DMS153 treated with DMSO at 0.1 percent for 48 hours (cell line): ENCODE measurements around the gene LAMC2.

ENCODE experiments used
- DNase-seq: peaks from one replicate; lab custom pipeline; 2025; ENCODE audit not compliant: unreplicated experiment; lab: John Stamatoyannopoulos, UW

Gene LAMC2

DNA sequence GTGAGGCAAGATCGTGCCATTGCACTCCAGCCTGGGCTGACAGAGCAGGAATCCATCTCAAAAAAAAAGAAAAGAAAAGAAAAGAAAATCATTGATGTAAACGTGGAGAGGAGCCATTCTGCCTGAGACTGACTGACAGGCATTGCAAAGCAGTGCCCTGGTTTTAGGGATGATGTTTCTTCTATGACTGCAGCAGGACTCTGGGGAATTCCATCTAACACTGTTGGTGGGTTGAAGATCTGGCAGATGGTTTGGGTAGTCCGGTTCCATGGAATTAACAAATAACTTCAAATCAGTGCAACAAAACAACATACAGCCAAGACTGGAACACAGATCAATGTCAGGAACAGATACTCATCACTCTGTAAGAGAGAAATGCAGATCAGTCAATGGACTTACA lies 17.8 kb upstream of the LAMC2 start:
- DNase-seq, result no peak

DNA sequence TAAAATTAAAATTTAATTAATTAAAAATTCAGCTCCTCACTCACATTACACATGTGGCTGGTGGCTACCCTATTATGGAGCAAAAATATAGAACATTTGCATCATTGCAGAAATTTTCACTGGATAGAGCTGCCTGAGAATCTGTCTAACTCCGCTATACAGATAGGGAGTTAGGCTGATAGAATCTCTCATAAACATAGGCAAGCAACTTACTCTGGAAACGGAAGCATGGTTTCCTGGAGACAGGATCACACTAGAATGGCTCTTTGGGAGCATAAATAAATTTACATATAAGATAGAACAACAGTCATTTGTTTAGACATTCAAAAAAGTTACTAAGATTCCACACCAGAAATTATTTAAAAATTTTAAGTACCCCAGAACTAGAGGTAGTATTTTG lies 12.2 kb upstream of the LAMC2 start:
- DNase-seq, result no peak

DNA sequence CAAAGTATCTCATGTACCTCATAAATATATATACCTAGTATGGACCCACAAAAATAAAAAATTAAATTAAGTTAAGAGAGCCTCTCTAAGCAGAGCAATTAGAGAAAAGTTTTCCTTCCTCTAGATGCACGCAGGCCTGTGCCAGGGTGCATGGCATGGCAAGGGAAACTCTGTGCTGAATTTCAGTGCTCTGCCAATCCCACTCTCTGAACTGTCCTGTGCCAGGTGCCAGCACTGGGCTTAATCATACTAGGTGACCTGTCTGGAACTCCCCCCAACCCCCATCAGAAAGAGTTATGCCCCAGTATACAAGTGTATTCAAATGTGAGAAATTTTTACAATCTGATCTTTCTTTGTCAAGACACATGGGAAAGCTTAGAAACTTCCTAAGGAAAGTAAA lies 10.4 kb upstream of the LAMC2 start:
- DNase-seq, result no peak

DNA sequence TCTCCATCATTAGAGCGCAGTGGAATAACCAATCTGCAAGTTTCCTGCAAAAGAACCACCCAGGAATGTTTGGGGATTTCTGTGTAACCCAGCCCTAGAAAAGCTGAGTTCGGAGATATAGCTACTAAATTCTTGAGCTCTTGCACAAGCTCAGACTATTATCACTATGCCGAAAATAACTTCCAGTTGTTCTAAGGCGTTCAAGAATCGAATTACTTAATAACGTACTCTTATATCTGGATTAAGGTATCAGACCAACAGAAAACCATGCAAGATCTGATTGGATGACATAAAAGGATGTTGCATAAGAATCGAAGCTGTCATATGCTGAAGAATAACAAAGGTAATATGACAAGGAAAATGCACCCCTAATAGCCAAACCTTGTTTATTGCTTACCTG lies 7.5 kb upstream of the LAMC2 start:
- no peak for DNase-seq

DNA sequence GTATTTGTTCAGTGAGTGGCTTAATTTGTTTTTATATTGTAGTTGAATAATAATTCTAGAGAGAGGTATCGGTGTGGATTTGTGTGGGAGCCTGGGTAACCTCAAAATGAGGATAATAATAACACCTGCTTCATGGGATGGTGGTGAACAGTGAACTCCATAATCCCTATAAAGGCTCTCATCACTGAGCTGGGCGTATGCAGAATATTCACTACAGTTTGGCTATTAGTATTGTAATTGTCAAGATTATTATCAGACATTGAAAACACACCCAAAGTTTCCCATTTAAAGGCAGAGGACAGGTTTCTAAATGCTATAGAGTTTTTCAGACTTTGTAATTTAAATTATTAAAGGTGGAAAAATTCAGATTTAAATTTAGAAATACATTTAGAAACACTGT lies 7.0 kb upstream of the LAMC2 start:
- DNase-seq, result no peak

DNA sequence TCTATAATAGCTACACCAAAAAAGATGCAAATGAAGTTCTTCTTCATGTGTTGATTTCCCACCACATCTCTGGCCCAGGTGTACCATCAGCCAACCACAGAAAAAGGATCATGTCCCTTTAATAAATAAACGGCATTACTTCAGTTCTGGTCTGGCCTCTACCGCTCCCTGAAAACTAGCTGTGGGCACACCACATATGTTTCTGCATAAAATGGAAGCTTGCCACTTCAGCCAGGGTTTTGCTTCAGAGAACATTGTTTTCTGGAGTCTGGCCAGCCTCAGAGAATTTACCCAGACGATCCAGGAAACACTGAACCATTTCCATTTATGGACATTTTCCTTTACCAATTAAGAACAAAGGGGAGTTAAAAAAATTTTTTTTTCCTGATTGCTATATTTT lies 5.8 kb upstream of the LAMC2 start:
- DNase-seq, result peak; percentile 43

DNA sequence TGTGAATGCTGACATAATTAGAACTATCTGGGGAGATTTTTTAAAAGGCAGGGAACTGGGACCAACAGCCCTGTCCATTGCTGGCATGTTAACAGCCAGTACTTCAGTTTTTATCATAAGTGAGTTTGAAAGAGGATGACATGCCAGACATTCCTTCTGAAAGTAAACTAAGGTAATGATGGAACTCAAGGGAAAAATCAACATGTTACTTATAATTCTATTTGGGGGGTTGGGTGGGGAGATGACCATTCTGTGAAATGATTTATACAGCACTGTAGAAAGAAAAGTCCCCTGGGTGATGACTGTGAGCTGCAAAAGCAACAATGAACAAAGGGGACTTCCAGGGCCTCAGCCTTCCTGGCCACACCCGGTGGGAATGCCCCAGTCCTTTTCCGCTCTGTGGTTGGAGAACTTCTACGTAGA lies 5.4 kb upstream of the LAMC2 start:
- peak; percentile 12 for DNase-seq

DNA sequence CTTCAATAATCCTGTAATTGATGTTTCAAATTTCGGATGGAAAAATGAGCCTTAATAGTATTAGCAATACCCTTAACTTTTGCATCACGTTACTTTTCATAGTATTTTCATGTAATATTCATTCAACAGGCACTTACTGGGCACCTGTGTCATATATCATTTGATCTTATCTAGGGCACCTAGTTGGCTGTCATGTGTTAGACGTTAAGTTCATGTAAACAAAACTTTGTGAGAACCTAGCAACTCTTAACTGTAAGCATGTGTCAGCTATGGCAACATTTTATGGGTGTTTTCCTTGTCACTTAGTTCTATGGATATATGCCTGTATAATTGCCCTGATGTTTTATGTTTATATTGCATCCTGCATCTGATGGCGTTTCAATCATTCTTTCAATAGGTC lies 777 bp downstream of the LAMC2 start:
- no peak for DNase-seq

DNA sequence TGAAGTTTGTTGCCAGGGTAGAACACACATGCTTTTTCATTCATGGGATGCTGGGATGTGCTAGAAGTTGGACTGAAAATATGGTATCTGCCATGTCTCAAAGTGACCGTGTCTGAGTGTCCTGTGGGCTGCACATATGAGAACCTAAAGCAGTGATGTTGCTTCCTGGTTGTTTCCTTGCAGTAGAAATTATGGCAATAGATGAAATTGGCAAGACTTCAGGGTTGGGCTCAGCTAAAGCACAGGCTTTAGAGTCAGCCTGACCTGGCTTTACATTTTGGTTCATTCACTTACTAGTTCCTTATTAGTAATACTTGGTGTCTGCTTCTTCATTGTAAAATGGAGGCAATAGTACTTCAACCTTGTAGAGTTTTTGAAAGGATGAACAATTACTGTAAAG lies 2.2 kb downstream of the LAMC2 start:
- DNase-seq, result no peak

DNA sequence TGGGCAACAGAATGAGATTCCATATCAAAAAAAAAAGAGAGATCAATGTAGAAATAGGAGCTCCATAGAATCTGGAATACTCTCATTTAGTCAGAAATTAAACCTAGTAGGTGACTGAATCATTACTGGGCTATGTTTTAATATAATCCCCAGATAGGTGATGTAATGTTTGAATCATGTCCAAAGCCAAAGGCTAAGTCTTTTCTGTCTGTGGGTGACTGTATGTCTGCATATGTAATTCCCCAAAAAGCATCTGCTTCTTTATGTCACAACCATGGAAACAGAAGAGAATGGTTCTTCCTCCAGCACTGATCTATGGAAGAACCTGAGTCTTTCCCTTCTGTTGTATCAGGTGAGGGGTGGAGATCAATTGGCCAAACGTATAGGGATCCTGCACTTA lies 5.8 kb downstream of the LAMC2 start:
- no peak for DNase-seq

DNA sequence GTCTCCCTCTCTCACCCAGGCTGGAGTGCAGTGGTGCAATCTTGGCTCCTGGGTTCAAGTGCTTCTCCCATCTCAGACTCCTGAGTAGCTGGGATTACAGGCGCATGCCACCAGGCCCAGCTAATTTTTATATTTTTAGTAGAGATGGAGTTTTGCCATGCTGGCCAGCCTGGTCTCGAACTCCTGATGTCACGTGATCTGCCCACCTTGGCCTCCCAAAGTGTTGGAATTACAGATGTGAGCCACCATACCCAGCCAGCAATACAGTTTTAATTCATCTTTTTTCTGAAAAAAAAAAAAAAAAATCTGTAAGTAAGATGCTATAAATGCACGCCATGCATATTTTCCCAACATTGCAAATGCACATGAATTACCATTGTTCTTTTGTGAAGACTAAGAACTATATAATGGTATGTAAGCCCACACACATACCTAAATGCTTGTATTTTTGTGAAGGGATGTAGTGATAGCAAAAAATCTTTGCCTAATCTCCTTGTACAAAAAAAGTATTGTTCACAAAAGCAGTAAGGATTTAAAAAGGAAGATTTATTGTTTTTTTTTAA lies 8.0 kb downstream of the LAMC2 start:
- no peak for DNase-seq

DNA sequence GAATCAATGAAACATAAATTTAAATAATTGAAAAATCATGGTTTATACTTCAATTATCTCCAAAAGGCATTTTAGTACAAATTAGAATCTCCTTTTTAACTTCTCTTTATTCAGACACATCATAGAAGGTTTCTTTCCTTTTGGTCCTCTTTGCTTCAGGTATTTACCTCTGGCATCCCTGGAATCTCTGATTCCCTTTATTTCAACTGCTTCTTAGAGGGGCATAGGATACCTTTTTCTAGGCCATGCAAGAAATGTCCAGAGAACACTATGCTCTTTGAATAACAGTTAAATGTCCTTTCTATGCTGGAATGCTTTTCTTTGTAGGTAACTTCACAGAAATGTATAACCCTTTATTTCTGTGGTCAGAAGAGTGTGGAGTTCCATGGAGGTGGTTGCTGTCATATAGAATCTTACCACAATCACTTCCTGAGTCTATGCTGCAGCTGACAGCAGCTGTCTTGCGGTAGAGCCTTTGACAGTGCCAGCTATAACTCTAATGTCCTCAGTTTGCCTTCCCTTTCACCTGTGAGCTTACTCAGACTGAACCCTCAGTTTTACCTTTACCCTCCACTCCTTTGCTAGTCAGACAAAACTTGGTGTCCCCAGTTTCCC lies 8.6 kb downstream of the LAMC2 start:
- no peak for DNase-seq

DNA sequence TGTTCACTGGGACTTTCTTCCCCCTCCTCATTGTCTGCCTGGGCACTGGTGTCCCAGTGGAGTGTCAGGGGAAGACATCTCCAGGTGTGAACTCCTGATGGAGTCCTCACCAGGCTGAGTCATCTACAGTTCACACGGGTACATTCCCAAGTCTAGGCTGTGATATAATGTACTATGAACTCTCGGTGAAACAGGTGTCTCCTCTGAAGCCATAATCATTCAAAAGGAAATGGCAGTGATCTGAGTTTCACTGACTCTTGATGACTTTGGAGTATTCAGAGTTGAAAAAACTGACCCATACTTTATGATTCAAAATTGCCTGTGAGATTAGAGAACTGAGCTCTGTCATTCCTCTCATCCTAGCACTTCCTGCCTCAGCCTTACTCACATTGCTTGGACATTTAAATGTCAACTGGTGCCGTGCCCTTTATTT lies 9.1 kb downstream of the LAMC2 start:
- DNase-seq, result no peak

DNA sequence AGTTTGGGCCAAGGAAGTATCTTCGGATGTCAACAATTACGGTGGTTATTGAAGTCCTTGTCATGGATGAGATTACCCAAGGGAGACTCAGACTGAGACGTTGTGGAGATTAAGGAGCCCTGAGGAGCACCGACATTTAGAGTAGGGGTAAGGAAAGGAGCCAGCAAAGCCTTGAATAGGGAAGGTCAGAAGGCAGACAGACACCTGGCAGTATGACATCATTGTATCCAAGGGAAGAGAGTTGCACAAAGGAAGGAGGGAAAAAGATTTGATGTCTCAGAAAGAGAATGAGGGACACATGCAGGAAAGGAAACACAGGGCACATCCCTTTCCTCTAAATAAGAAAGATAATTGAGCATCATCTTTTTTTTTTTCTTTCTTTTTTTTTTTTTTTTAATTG lies 11.7 kb downstream of the LAMC2 start:
- DNase-seq, result no peak

DNA sequence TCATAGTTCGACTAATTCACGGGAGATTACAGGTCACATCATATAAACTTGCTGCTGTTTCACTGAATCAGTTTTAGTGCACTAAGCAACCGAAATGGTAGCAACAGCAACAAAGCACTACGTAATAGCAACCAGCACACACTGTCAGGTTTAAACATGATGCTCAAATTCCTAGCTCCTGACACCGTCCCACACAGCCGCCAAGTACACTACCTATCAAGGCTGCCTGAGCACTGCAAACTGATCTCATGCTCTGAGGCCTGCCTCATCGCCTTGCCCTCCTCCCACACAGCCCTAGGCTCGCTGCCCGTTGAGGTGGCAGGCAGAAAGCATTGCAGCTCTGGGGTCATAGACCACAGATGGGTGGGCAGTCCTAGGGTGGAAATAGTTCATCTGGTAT lies 12.4 kb downstream of the LAMC2 start:
- no peak for DNase-seq

DNA sequence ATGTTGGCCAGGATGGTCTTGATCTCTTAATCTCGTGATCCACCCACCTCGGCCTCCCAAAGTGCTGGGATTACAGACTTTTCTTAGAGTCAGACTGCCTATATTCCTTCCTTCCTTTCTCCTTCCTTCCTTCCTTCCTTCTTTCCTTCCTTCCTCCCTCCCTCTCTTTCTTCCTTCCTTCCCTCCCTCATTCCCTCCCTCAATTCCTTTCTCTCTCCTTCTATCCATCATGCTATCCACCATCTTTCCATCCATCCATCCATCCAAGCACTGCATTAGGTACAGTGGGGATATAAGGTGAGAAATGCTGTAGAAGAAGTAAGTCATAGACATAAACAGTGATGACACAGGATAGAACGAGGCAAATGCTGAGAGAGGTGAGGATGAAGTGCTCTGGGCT lies 13.2 kb downstream of the LAMC2 start:
- no peak for DNase-seq

DNA sequence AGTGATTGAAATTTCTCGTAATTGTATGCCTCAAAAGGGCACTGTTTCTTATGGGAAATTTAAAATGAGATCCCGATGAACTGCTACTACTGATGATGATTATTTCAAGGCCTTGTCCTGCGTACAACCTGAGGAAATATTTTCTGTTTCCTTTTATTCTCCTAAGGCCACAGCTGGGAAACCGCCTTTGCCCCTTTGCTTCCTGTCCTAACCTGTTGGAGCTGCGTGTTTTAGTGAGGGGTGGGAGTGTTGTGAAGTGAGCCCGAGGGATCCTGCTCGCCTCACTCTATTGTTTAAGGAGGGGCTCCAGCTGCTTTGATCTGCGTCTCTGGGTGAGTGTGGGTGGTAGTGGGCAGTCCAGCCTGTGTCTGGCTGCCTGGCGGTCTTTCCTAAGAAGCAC lies 14.4 kb downstream of the LAMC2 start:
- DNase-seq, result no peak

DNA sequence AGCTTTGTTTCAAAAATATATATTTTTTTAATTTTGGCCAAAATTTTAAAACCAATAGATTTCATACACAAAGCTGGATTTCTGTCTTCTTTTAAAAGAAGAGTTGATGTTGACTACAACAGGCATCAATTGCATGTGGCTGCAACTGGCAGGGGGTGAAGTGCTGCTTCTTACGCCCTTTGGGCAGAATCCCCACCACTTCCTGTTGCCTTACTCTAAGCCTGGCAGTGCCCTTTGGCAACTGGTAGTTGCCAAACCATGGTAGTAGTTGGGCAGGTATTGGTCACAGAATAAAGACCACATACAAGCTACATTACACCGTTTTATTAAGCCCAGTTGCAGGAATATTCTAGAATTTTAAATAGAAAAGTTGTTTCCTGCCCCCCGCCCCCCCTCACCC lies 17.0 kb downstream of the LAMC2 start:
- DNase-seq, result no peak

DNA sequence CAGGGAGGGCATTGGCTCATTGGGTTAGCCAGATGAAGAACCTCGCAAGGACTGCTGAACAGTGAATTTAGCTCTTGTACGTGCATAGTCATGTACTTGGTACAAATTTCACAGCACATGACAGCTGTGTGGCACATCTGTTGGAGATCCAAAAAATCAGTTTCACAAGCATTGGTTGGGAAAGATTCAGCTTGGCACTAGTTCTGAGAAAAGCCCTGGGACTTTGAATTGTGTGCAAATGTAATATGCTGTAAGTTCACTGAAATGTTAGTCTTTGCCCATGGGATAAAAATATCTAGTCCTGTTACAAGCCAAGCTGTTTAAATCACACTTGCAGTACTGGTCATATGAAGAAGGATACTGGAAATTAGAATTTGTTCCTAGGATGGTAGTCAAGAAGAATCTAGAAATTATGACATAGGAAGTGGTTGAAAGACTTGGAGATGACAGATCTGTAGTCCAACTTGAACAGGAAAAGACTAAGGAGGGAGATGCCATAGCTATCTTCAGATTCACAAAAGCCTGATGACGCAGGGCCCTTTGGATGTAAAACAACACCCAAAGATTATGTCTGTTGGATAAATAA lies 19.2 kb downstream of the LAMC2 start:
- DNase-seq, result no peak

DNA sequence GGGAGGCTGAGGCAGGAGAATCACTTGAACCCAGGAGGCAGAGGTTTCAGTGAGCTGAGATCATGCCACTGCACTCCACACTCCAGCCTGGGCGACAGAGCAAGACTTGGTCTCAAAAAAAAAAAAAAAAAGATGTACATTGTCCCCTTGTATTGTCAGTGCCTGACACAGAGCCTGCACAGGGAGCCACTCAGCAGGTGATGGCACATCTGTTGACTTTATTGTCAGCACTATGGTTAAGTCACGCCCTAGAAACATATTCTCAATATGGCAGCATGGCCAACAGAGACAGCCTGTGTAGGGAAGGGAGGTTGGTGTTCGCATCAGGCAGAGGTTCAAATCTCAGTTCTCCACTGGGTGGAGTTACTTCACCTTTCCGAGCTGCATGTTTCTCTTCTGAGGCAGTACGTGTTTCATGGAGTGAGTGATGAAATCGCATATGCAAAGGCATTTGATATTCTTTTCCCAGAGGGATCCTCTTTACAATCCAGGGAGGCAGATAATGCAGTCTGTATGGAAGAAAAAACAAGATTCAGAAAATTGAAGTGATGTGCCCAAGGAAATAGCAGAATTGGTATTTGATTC lies 20.6 kb downstream of the LAMC2 start:
- no peak for DNase-seq

DNA sequence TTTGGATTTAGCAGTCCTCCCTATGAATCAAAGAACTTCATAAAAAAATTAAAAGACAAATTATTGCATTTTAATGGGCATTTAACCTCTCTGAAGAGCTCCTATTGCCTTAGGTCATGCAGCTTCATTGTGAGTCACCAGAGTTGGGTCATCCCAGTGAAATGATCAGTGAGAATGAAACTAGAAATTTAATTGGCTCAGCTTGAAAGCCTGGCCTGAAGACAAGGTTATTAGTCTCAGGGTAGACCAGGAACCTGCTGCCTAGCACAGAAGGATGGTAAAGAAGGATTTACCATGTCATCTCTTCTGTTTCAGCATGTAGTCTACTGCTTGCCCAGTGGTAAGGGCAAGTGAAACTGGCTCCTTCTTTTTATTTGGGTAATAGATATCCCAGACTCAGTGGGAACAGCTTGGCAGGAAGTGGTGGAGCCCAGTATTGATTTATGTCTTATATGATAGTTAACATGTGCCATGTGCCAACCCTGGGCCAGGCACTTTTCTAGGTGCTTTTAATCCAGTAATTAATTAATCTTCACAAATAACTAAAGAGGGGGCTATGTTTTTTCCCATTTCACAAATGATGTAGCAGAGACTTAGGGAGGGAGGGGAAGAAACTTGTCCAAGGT lies 23.6 kb downstream of the LAMC2 start:
- DNase-seq, result no peak

DNA sequence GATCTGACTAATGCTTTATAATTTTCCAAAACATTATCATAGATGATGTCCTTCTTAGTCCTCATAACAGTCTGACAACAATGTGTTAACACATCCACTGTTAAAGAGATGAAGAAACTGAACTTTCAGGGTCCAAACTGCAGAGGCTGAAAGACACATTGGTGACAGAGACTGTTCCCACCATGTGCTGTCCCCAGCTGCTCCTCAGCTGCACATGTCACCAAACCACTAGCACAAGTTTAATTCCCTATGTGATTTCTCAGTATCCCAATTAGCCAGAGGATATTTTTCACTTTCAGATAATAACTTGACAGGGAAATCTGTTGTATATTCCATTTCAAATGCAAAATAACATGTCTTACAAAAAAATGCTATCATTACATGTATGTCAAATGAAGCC lies 24.6 kb downstream of the LAMC2 start:
- DNase-seq, result no peak
